Measurements from ENCODE around the gene LZTR1.

DNA sequence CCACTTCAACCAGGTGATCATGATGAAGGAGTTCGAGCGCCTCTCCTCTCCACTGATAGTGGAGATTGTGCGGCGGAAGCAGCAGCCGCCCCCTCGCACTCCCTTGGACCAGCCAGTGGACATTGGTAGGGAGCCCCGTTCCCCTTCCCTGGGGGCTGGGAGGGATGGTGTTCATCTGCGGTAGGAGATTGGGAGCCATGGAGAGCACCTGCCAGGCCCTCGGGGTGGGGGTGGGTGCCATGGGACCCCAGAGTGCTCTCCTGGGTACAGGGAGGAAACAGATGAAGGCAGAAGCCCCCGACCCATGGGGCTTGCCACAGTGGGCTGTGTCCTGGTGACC lies 12.8 kb downstream of the LZTR1 start:
- TF ChIP-seq, protein P1, sequence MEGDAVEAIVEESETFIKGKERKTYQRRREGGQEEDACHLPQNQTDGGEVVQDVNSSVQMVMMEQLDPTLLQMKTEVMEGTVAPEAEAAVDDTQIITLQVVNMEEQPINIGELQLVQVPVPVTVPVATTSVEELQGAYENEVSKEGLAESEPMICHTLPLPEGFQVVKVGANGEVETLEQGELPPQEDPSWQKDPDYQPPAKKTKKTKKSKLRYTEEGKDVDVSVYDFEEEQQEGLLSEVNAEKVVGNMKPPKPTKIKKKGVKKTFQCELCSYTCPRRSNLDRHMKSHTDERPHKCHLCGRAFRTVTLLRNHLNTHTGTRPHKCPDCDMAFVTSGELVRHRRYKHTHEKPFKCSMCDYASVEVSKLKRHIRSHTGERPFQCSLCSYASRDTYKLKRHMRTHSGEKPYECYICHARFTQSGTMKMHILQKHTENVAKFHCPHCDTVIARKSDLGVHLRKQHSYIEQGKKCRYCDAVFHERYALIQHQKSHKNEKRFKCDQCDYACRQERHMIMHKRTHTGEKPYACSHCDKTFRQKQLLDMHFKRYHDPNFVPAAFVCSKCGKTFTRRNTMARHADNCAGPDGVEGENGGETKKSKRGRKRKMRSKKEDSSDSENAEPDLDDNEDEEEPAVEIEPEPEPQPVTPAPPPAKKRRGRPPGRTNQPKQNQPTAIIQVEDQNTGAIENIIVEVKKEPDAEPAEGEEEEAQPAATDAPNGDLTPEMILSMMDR (IDR thresholded peaks at IDR 0.05), result no peak
- no peak for TF ChIP-seq POLR2A (IDR thresholded peaks at IDR 0.05)
